ENCODE results near the gene ESYT3. TPM values are rescaled to one million over a fixed set of nuclear protein-coding genes. Genes with fewer than 3 reads are reported as not detected.
"Not testable (repeated sequence)": the region's sequence is repeated elsewhere in the genome, so short reads cannot be mapped to it uniquely, and the experiment has no call there.

Gene ESYT3
- total and polyA plus RNA-seq, 2 donors (not counting 1 experiment from before 2014, with no cell fraction given): 0.17 TPM; not detected in 1

DNA sequence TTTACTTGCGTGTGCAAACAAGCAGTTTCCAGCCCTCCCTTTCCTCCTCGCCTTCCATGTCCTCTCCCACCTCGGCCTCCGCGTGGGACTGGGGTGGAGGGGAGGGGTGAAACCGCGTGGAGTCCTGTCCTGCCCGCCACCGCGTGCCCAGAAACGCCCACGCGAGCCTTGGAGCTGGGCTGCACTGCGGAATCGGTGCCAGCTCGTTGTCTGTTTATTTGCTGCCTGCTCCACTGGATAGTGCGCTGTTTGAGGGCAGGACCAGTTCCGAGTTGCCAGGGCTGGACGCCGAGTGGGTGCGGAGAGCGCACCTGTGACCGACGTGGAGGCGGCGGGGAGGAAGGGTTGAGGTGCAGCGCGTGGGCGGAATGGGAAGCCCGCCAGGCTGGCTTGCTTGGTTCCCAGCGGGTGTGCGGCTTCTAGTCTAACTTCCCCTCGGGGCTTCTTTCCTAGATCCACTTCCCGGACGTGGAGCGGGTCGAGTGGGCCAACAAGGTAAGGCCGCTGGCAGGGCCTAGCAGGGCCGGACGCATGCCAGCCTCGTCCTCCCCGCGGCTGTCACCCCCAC lies 17.3 kb downstream of the ESYT3 start:
- Histone ChIP-seq H3K27ac (ENCODE audit: insufficient read depth, low read length) (no peak overlapping the region), H3K4me2 (ENCODE audit: extremely low read depth, insufficient read depth, low read length) (no peak overlapping the region), H3K36me3 (ENCODE audit: control insufficient read depth, insufficient read depth, low read length) (no peaks in the 10 kb centered on the region), H3K27me3 (ENCODE audit: control insufficient read depth, insufficient read depth, low read length) (peaks cover 8% of the 10 kb centered on the region), H3K9me3 (ENCODE audit: control insufficient read depth, insufficient read depth, low read depth, low read length) (no peaks in the 10 kb centered on the region), H3K4me3 (replicated peaks in 1 of 4; ENCODE audit: control extremely low read depth in 1 of 4, insufficient read depth in 1 of 4, low read depth in 3 of 4, low read length in 4 of 4) (no peak overlapping the region), H2AFZ (ENCODE audit: low read length) (no peak overlapping the region), H3K4me1 (ENCODE audit: control insufficient read depth, extremely low read depth, insufficient read depth, low read length) (no peaks in the 10 kb centered on the region), H3K9ac (ENCODE audit: insufficient read depth, low read length) (no peak overlapping the region), H4K20me1 (ENCODE audit: control insufficient read depth, extremely low read depth, insufficient read depth, low read length) (no peaks in the 10 kb centered on the region), H3K79me2 (ENCODE audit: control insufficient read depth, insufficient read depth, low read length) (no peaks in the 10 kb centered on the region)
- no peak for DNase-seq (ENCODE audit: low read depth in 2 of 2)
- TF ChIP-seq EZH2 (IDR thresholded peaks at IDR 0.05; ENCODE audit: low read length, missing control alignments): no peak
- TF ChIP-seq, protein P1, sequence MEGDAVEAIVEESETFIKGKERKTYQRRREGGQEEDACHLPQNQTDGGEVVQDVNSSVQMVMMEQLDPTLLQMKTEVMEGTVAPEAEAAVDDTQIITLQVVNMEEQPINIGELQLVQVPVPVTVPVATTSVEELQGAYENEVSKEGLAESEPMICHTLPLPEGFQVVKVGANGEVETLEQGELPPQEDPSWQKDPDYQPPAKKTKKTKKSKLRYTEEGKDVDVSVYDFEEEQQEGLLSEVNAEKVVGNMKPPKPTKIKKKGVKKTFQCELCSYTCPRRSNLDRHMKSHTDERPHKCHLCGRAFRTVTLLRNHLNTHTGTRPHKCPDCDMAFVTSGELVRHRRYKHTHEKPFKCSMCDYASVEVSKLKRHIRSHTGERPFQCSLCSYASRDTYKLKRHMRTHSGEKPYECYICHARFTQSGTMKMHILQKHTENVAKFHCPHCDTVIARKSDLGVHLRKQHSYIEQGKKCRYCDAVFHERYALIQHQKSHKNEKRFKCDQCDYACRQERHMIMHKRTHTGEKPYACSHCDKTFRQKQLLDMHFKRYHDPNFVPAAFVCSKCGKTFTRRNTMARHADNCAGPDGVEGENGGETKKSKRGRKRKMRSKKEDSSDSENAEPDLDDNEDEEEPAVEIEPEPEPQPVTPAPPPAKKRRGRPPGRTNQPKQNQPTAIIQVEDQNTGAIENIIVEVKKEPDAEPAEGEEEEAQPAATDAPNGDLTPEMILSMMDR (conservative IDR thresholded peaks at IDR 0.05 in 1 of 2, IDR thresholded peaks at IDR 0.05 in 1 of 2; ENCODE audit: low read depth in 1 of 2, low read length in 2 of 2): no peak

GRCh38 chr3:138452436-138452835 lies 18.0 kb downstream of the ESYT3 start:
- Histone ChIP-seq H2AFZ (ENCODE audit: low read length) (no peak overlapping the region), H3K4me3 (replicated peaks in 1 of 4; ENCODE audit: control extremely low read depth in 1 of 4, insufficient read depth in 1 of 4, low read depth in 3 of 4, low read length in 4 of 4) (no peak overlapping the region), H3K4me1 (ENCODE audit: control insufficient read depth, extremely low read depth, insufficient read depth, low read length) (no peaks in the 10 kb centered on the region), H3K36me3 (ENCODE audit: control insufficient read depth, insufficient read depth, low read length) (no peaks in the 10 kb centered on the region), H3K27ac (ENCODE audit: insufficient read depth, low read length) (no peak overlapping the region), H3K9me3 (ENCODE audit: control insufficient read depth, insufficient read depth, low read depth, low read length) (no peaks in the 10 kb centered on the region), H3K4me2 (ENCODE audit: extremely low read depth, insufficient read depth, low read length) (no peak overlapping the region), H3K9ac (ENCODE audit: insufficient read depth, low read length) (no peak overlapping the region), H3K79me2 (ENCODE audit: control insufficient read depth, insufficient read depth, low read length) (no peaks in the 10 kb centered on the region), H4K20me1 (ENCODE audit: control insufficient read depth, extremely low read depth, insufficient read depth, low read length) (no peaks in the 10 kb centered on the region), H3K27me3 (ENCODE audit: control insufficient read depth, insufficient read depth, low read length) (peaks cover 8% of the 10 kb centered on the region)
- TF ChIP-seq EZH2 (IDR thresholded peaks at IDR 0.05; ENCODE audit: low read length, missing control alignments): no peak
- TF ChIP-seq, protein P1 (conservative IDR thresholded peaks at IDR 0.05 in 1 of 2, IDR thresholded peaks at IDR 0.05 in 1 of 2; ENCODE audit: low read depth in 1 of 2, low read length in 2 of 2): no peak
- no peak for DNase-seq (ENCODE audit: low read depth in 2 of 2)

- not testable (repeated sequence) for H3K9me3 ChIP-seq (ENCODE audit: control insufficient read depth, insufficient read depth, low read depth, low read length); H3K27ac ChIP-seq (ENCODE audit: insufficient read depth, low read length); H3K9ac ChIP-seq (ENCODE audit: insufficient read depth, low read length); H2AFZ ChIP-seq (ENCODE audit: low read length); H3K36me3 ChIP-seq (ENCODE audit: control insufficient read depth, insufficient read depth, low read length); DNase-seq (ENCODE audit: low read depth in 2 of 2); H3K79me2 ChIP-seq (ENCODE audit: control insufficient read depth, insufficient read depth, low read length); H4K20me1 ChIP-seq (ENCODE audit: control insufficient read depth, extremely low read depth, insufficient read depth, low read length); H3K4me1 ChIP-seq (ENCODE audit: control insufficient read depth, extremely low read depth, insufficient read depth, low read length); H3K4me3 ChIP-seq (replicated peaks in 1 of 4; ENCODE audit: control extremely low read depth in 1 of 4, insufficient read depth in 1 of 4, low read depth in 3 of 4, low read length in 4 of 4); H3K27me3 ChIP-seq (ENCODE audit: control insufficient read depth, insufficient read depth, low read length); H3K4me2 ChIP-seq (ENCODE audit: extremely low read depth, insufficient read depth, low read length)
Measured at GRCh38 chr3:138453940-138454339, 19.5 kb downstream of the ESYT3 start.

Data from fibroblast of lung (primary cell).